Activated CD4-positive, alpha-beta T cell treated with anti-CD3 and anti-CD28 coated beads, Interleukin-2, amount 10 ng/mL, durations not matched to agents 24 days and 14 days (primary cell): ENCODE results near the gene APPBP2. TPM values are rescaled to one million over a fixed set of nuclear protein-coding genes. Genes with fewer than 3 reads are reported as not detected.
A peak's percentile ranks its signal among the peaks of the same experiment; 100 is the strongest.
"Not testable (repeated sequence)": the region's sequence is repeated elsewhere in the genome, so short reads cannot be mapped to it uniquely, and the experiment has no call there.

Experiments used
- DNase-seq: peaks from one replicate; pipeline ENCODE4 v3.0.0; 2022
- H3K27ac Mint-ChIP-seq: one replicate; pipeline ENCODE4 v1.8.0; 2022; ENCODE audit warnings: mild to moderate bottlenecking, mixed read lengths
- H3K27me3 Mint-ChIP-seq: one replicate; pipeline ENCODE4 v1.8.0; 2022; ENCODE audit warnings: mixed read lengths
- H3K36me3 Mint-ChIP-seq: one replicate; pipeline ENCODE4 v1.8.0; 2022; ENCODE audit warnings: low read depth, mild to moderate bottlenecking, mixed read lengths
- H3K4me1 Mint-ChIP-seq: one replicate; pipeline ENCODE4 v1.8.0; 2021; ENCODE audit warnings: mixed read lengths
- H3K4me3 Mint-ChIP-seq: one replicate; pipeline ENCODE4 v1.8.0; 2022; ENCODE audit warnings: mild to moderate bottlenecking, moderate library complexity, mixed read lengths
- H3K9me3 Mint-ChIP-seq: one replicate; pipeline ENCODE4 v1.8.0; 2021; ENCODE audit warnings: mixed read lengths
- intact Hi-C: fragments of 100-400 bp; cut with micrococcal nuclease; formaldehyde crosslinking; loops from one replicate; pipeline ENCODE4 v1.15.1; 2023
- total RNA-seq: library from RNA; stranded (reverse); gene quantifications from 2 replicates; pipeline ENCODE4 v1.2.3, GENCODE V29; 2022

APPBP2 gene
- 21.4 and 25.1 TPM in 2 replicates for total RNA-seq

GRCh38 chr17:60525685-60526514 lies at the start of gene APPBP2:
Gene APPBP2, minus strand, starts transcription at chr17:60526242. Its CDS starts 311 bp downstream, at chr17:60525931.
- Mint-ChIP-seq H3K4me1 (peaks cover 37% of the 10 kb centered on the region), H3K27me3 (peaks cover 6% of the 10 kb centered on the region), H3K9me3 (no peaks in the 10 kb centered on the region), H3K27ac (peak within 1 kb of the TSS; percentile 97), H3K4me3 (peak within 1 kb of the TSS; percentile 97), H3K36me3 (peaks cover 12% of the 10 kb centered on the region)
- intact Hi-C loops = loop anchor here (2.0 to 5.0 kb wide), 5 partner anchors 75 to 449 kb away; partner anchors contain the start of genes BCAS3, HEATR6, PPM1D and USP32
- DNase-seq = peak; percentile 94

GRCh38 chr17:60573236-60574051 lies 47.4 kb upstream of the APPBP2 start:
- Mint-ChIP-seq H3K27ac (no peak overlapping the region), H3K36me3 (no peaks in the 10 kb centered on the region), H3K27me3 (peaks cover 19% of the 10 kb centered on the region), H3K4me3 (no peak overlapping the region), H3K4me1 (peaks cover 10% of the 10 kb centered on the region), H3K9me3 (no peaks in the 10 kb centered on the region)
- intact Hi-C loops = loop anchor here (10.0 kb wide), 1 partner anchor 61 kb away; no protein-coding TSS in a partner anchor
- no peak for DNase-seq

- DNase-seq = no peak
- Mint-ChIP-seq H3K4me1 (no peaks in the 10 kb centered on the region), H3K36me3 (no peaks in the 10 kb centered on the region), H3K4me3 (no peak overlapping the region), H3K27ac (no peak overlapping the region), H3K9me3 (no peaks in the 10 kb centered on the region), H3K27me3 (peaks cover 1% of the 10 kb centered on the region)
- intact Hi-C loops = no loop called here
Observed at GRCh38 chr17:60565233-60565632, 39.2 kb upstream of the APPBP2 start.

- Mint-ChIP-seq H3K27me3 (no peaks in the 10 kb centered on the region), H3K9me3 (no peaks in the 10 kb centered on the region), H3K27ac (no peak overlapping the region), H3K36me3 (no peaks in the 10 kb centered on the region), H3K4me3 (no peak overlapping the region), H3K4me1 (no peaks in the 10 kb centered on the region)
- intact Hi-C loops = no loop called here
- DNase-seq = no peak
Observed at GRCh38 chr17:60563743-60564142, 37.7 kb upstream of the APPBP2 start.

GRCh38 chr17:60562421-60562820 lies 36.4 kb upstream of the APPBP2 start:
- Mint-ChIP-seq H3K4me1 (no peaks in the 10 kb centered on the region), H3K27ac (no peak overlapping the region), H3K27me3 (no peaks in the 10 kb centered on the region), H3K36me3 (no peaks in the 10 kb centered on the region), H3K4me3 (no peak overlapping the region), H3K9me3 (peaks cover 4% of the 10 kb centered on the region)
- intact Hi-C loops = no loop called here
- DNase-seq = no peak

- Mint-ChIP-seq H3K27ac (no peak overlapping the region), H3K36me3 (no peaks in the 10 kb centered on the region), H3K4me3 (no peak overlapping the region), H3K9me3 (peaks cover 12% of the 10 kb centered on the region), H3K4me1 (no peaks in the 10 kb centered on the region), H3K27me3 (peaks cover 2% of the 10 kb centered on the region)
- no peak for DNase-seq
- intact Hi-C loops = no loop called here
Observed at GRCh38 chr17:60560860-60561257, 34.8 kb upstream of the APPBP2 start.

- H3K4me3 Mint-ChIP-seq = no peak overlapping the region
- H3K4me1 Mint-ChIP-seq = no peaks in the 10 kb centered on the region
- no peak overlapping the region for H3K27ac Mint-ChIP-seq
- peaks cover 2% of the 10 kb centered on the region for H3K27me3 Mint-ChIP-seq
- peaks cover 12% of the 10 kb centered on the region for H3K9me3 Mint-ChIP-seq
- no peak for DNase-seq
- no peaks in the 10 kb centered on the region for H3K36me3 Mint-ChIP-seq
- intact Hi-C loops = no loop called here
Observed at GRCh38 chr17:60559995-60560859, 34.2 kb upstream of the APPBP2 start.

- intact Hi-C loops = no loop called here
- no peaks in the 10 kb centered on the region for H3K4me1 Mint-ChIP-seq
- H3K27ac Mint-ChIP-seq = no peak overlapping the region
- no peaks in the 10 kb centered on the region for H3K36me3 Mint-ChIP-seq
- H3K27me3 Mint-ChIP-seq = peaks cover 2% of the 10 kb centered on the region
- peaks cover 12% of the 10 kb centered on the region for H3K9me3 Mint-ChIP-seq
- H3K4me3 Mint-ChIP-seq = no peak overlapping the region
- no peak for DNase-seq
Observed at GRCh38 chr17:60559659-60559994, 33.6 kb upstream of the APPBP2 start.

GRCh38 chr17:60557805-60558204 lies 31.8 kb upstream of the APPBP2 start:
- H3K4me3 Mint-ChIP-seq = no peak overlapping the region
- H3K27ac Mint-ChIP-seq = no peak overlapping the region
- peaks cover 2% of the 10 kb centered on the region for H3K27me3 Mint-ChIP-seq
- H3K4me1 Mint-ChIP-seq = no peaks in the 10 kb centered on the region
- peaks cover 12% of the 10 kb centered on the region for H3K9me3 Mint-ChIP-seq
- DNase-seq = no peak
- intact Hi-C loops = no loop called here
- H3K36me3 Mint-ChIP-seq = no peaks in the 10 kb centered on the region

GRCh38 chr17:60555786-60556185 lies 29.7 kb upstream of the APPBP2 start:
- Mint-ChIP-seq H3K27me3 (peaks cover 2% of the 10 kb centered on the region), H3K36me3 (no peaks in the 10 kb centered on the region), H3K27ac (no peak overlapping the region), H3K4me1 (no peaks in the 10 kb centered on the region), H3K9me3 (peaks cover 12% of the 10 kb centered on the region), H3K4me3 (no peak overlapping the region)
- DNase-seq = no peak
- intact Hi-C loops = no loop called here

- no peak for DNase-seq
- Mint-ChIP-seq H3K4me3 (no peak overlapping the region), H3K36me3 (no peaks in the 10 kb centered on the region), H3K9me3 (peaks cover 12% of the 10 kb centered on the region), H3K27ac (no peak overlapping the region), H3K4me1 (no peaks in the 10 kb centered on the region), H3K27me3 (peaks cover 2% of the 10 kb centered on the region)
- intact Hi-C loops = no loop called here
Observed at GRCh38 chr17:60554377-60554788, 28.3 kb upstream of the APPBP2 start.

- H3K4me1 Mint-ChIP-seq, DNase-seq, H3K9me3 Mint-ChIP-seq, H3K36me3 Mint-ChIP-seq, intact Hi-C loops, H3K27ac Mint-ChIP-seq, H3K4me3 Mint-ChIP-seq, H3K27me3 Mint-ChIP-seq: not testable (repeated sequence)
Observed at GRCh38 chr17:60552255-60552654, 26.2 kb upstream of the APPBP2 start.

GRCh38 chr17:60548990-60549389 lies 22.9 kb upstream of the APPBP2 start:
- Mint-ChIP-seq H3K36me3 (no peaks in the 10 kb centered on the region), H3K9me3 (no peaks in the 10 kb centered on the region), H3K4me3 (no peak overlapping the region), H3K27ac (no peak overlapping the region), H3K27me3 (no peaks in the 10 kb centered on the region), H3K4me1 (no peaks in the 10 kb centered on the region)
- intact Hi-C loops = no loop called here
- no peak for DNase-seq
